Stimulated activated CD8-positive, alpha-beta memory T cell treated with anti-CD3 and anti-CD28 coated beads, Interleukin-12 subunit alpha, Interleukin-12 subunit beta, amount 100 ng/mL, for 4 hours (primary cell): ENCODE data around the gene RALY.
A peak's percentile ranks its signal among the peaks of the same experiment; 100 is the strongest.
"Not testable (repeated sequence)": the region's sequence is repeated elsewhere in the genome, so short reads cannot be mapped to it uniquely, and the experiment has no call there.

ENCODE experiments used
- DNase-seq: peaks from one replicate; pipeline ENCODE4 v3.0.0-alpha.2; 2020; ENCODE audit warnings: low read depth

Gene RALY

GRCh38 chr20:34016736-34017135, 23.0 kb downstream of the RALY start:
- DNase-seq: no peak

GRCh38 chr20:34017610-34018009, 23.9 kb downstream of the RALY start:
- DNase-seq: no peak

DNA sequence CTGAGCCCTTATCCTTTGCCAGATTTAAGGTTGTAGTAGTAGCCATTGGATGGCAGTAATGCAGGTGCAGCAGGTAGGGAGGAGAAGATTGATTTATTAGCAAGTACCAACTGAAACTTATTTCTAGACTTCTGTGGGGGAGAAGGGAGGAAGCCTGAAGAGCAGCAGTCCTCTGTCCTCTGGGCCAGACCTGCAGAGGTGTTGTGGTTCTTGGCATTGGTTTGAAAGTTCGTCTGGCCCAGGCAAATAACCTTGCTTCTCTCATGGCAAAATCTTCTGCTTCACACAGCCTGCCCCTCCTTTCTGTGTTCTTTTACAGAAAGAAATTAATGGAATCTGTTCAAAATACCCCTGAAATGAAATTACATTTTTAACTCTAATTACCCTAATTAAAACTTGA, 24.5 kb downstream of the RALY start:
- DNase-seq: no peak

- DNase-seq: no peak
Observed at GRCh38 chr20:34022151-34022838, 28.6 kb downstream of the RALY start.

DNA sequence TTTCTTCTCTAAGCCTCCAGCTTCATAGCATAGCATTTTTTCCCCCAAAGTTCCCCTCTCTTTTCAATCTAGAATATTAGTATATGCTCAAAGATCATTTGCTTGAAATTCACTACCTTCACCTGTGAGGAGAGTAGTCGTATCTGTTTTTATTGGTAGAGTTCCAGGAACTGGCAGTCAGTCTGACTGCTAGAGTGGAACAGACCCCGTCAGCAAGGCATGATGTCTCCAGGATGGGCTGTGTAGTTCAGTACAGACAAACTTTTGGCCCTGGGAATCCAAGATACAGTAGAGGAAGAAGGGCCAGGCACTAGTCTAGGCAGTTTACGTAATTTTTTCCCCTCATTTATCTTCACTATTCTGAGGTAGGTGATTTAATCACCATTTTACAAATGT, 29.1 kb downstream of the RALY start:
- no peak for DNase-seq

- no peak for DNase-seq
Observed at GRCh38 chr20:34023937-34024722, 30.4 kb downstream of the RALY start.

GRCh38 chr20:34024723-34025351, 31.1 kb downstream of the RALY start:
- DNase-seq: no peak

- DNase-seq: not testable (repeated sequence)
Observed at GRCh38 chr20:34028013-34028412, 34.3 kb downstream of the RALY start.

DNA sequence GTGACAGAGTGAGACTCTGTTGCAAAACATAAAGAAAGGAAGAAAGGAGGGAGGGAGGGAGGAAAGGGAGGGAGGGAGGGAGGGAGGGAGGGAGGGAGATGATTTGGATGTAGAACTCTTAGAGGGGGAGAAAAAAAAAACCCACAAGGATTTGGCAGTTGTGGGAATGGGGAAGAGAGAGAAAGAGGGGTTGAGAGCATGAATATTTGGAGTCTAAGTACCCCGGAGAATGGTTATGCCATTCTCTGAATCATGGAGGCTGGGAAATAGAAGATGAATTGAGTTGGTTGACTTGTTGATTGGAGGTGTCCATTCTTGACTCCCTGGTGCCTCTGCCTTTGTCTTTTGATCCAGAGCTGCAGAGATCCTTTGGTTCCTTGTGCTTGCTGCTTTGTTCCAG, 35.7 kb downstream of the RALY start:
- DNase-seq: no peak

- DNase-seq: no peak
Observed at GRCh38 chr20:34030456-34030855, 36.7 kb downstream of the RALY start.

- no peak for DNase-seq
Observed at GRCh38 chr20:34033903-34034302, 40.2 kb downstream of the RALY start.

- peak; percentile 36 for DNase-seq
Observed at GRCh38 chr20:34037121-34037520, 43.4 kb downstream of the RALY start.

DNA sequence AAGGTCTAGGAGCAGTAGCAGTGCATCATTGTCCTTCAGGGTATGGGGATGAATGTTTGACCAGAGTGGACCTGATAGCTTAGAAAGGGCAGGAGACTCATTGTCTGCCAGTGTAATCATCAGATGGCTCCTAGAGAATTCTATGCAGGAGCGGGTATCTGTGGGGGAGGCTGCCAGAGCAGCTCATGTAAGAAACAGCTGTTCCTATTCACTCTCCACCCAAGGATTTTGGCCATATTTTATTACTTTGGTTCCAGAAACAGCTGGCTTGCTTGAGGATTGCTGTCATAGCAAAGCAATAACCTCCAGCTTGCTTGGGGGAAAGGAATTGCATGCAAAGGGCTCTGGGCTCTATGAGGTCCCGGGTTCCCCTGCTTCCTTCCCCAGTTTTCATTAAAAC, 44.1 kb downstream of the RALY start:
- DNase-seq: no peak

GRCh38 chr20:34040300-34040995, 46.7 kb downstream of the RALY start:
- DNase-seq: no peak

DNA sequence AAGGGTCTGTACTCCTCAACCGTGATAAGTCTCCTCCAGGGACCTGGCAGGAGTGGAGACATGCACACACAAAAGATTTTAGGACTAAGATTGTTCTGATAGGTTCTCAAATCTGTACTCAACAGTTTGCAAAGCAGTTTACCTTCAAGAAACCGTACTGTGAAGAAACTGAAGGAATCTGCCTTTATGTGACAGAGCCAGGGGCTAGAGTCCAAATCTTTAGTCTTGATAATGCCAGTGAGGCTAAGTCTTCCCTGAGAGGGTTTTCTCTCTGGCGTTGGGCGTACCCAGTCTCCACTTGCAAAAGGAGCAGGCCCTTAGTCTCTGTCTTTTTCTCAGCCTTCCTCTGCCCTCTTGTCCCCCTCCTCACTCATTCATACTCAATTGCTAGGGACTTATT, 47.5 kb downstream of the RALY start:
- DNase-seq: no peak

DNA sequence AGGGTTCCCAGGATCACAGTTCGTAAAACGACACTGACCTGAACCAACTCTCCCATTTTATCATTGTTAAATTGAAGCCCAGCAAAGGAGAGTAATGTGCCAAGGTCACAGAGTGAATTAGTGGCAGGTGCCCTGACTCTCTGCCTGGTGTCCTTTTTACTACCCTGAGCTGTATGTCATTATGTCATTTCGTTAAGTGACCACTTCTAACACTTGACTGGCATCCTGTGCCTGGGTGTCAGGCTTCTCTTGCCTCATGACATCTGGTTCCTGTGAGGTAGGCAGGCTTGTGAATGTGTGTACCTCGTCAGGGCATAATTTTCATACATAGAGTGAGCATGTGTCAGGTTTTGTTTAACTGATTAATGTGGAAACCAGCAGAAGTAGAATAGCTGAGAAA, 48.6 kb downstream of the RALY start:
- DNase-seq: no peak

DNA sequence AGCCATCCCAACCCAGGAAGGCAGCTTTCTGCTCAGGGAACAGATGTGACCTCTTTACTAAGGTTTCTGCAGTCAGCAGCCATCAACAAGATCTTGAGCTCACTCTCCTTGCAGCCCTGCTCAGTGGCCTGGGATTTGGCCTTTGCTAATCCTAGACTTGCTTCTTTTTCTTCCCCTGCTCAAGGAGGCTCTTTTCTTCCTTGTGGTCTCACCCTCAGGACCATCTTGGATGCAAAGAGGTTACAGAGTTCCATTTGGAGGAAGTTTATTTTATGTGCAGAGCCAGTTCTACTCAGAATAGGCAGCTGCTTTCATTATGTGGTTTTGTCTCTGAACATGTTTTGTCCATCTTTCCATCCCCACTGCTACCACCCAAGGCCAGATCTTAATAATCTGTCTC, 49.3 kb downstream of the RALY start:
- no peak for DNase-seq

DNA sequence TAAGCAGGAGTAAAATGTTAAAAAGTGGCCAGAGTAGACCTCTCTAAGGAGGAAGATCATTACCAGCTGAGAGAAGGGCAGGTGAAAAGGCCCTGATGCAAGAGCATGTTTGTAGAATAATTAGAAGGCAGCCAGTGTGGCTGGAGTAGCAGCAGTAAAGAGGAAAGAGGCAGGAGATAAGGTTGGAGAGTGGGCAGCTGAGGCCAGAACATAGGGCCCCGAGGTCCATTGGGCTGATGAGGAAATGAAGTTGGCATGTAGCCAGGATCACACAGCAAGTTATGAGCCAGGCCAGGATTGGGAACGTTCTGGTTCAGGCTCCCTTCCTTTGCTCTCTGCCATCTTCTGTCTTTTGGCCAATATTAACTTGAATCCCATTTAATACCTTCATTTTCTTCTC, 51.6 kb downstream of the RALY start:
- no peak for DNase-seq

GRCh38 chr20:34045930-34046725, 52.4 kb downstream of the RALY start:
- DNase-seq: no peak

- DNase-seq: no peak
Observed at GRCh38 chr20:34047010-34047687, 53.4 kb downstream of the RALY start.

DNA sequence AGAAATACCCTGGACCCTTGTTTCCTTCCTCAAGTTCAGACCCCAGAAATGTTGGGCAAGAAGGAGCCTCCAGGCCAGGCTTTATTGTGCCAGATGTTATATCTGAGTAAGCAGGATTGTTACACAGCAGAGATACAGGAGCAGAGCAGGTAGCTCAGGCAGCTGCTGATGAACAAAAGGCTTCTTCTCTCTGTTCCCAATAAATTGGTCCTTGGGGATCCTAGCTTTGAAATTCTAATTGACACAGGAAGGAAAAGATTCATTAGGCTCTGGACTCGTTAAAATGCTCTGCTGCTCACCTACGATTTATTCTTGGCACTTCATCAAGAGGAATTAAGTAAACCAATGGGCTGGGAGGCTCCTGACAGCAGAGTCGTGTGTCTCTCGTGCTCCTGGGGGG, 54.2 kb downstream of the RALY start:
- DNase-seq: no peak
